ENCODE measurements around the gene KRT6C.
"Not testable (repeated sequence)": the region's sequence is repeated elsewhere in the genome, so short reads cannot be mapped to it uniquely, and the experiment has no call there.

Gene KRT6C

DNA sequence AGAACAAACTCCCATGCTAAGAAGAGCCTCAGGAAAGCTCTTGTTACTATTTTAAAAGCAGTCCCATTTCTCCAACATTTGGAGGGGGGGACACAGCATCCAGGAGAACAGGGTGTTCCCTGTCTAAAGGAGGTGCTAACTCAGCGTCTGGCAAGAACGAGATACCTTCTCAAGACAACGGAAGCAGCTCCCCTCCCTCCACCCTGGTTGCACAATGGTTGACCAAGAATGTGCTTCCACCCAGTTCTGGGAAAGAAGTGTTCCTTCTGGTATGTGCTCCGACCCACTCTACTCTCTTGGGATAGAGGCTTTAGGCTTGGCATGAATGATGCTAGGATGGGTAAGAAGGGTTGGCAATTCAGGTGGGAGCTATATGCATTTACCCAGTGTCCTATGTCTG is 20.9 kb upstream of the KRT6C start:
- TF ChIP-seq, protein P1, sequence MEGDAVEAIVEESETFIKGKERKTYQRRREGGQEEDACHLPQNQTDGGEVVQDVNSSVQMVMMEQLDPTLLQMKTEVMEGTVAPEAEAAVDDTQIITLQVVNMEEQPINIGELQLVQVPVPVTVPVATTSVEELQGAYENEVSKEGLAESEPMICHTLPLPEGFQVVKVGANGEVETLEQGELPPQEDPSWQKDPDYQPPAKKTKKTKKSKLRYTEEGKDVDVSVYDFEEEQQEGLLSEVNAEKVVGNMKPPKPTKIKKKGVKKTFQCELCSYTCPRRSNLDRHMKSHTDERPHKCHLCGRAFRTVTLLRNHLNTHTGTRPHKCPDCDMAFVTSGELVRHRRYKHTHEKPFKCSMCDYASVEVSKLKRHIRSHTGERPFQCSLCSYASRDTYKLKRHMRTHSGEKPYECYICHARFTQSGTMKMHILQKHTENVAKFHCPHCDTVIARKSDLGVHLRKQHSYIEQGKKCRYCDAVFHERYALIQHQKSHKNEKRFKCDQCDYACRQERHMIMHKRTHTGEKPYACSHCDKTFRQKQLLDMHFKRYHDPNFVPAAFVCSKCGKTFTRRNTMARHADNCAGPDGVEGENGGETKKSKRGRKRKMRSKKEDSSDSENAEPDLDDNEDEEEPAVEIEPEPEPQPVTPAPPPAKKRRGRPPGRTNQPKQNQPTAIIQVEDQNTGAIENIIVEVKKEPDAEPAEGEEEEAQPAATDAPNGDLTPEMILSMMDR (IDR thresholded peaks at IDR 0.05; ENCODE audit: extremely low read depth, insufficient read depth, missing control alignments): no peak
- in situ Hi-C loops (cut with MboI; ENCODE audit: low pct_unique_long_range_greater_than_20kb, low sequenced_read_pairs, unreplicated experiment): no loop called here
- DNase-seq (ENCODE audit: low spot score): no peak

DNA sequence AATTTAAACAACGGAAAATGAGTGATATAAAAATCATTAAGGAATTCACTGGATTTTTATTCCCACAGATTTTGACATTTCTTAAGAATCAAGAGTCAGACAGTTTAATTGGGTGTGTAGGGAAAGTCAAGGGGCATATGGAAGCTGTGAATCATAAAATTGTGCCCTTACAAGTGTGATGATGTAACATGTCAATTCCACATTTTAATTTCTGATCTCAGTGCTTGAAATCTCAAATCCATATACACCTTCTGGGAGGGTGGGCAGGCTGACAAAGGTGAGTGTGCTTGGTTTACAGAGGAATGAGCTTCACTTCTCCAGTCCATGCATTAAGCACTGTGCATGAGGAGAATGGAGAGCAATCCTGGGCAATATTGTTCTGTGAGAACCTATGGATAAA is 20.5 kb upstream of the KRT6C start:
- TF ChIP-seq, protein P1 (IDR thresholded peaks at IDR 0.05; ENCODE audit: extremely low read depth, insufficient read depth, missing control alignments): no peak
- in situ Hi-C loops (cut with MboI; ENCODE audit: low pct_unique_long_range_greater_than_20kb, low sequenced_read_pairs, unreplicated experiment): no loop called here
- no peak for DNase-seq (ENCODE audit: low spot score)

DNA sequence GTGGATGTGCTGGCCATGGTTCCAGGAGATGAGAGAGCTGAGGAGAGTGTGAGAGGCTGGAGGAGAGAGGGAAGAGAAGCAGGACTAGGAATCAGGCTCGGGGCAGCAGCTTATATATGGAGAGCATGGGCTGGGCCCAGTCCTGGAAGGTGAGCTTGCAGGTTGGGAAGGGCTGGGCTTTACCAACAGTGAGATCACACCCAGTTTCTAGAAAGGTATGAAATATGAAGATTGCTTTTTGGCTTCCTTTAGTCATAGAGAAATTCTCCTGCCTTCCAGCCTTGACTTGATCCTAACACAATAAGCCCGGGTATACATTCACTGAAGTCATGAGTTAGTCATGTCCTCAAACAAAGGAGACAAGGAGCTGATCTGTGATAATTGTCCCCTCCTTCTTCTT is 19.6 kb upstream of the KRT6C start, which contains the start of gene KRT6A:
TSS of gene KRT6A (minus strand) at position 86 of the 400 bp plus-strand sequence. CDS start at position 17, 69 bp downstream.
- in situ Hi-C loops (cut with MboI; ENCODE audit: low pct_unique_long_range_greater_than_20kb, low sequenced_read_pairs, unreplicated experiment): no loop called here
- TF ChIP-seq, protein P1 (IDR thresholded peaks at IDR 0.05; ENCODE audit: extremely low read depth, insufficient read depth, missing control alignments): no peak
- no peak for DNase-seq (ENCODE audit: low spot score)

DNA sequence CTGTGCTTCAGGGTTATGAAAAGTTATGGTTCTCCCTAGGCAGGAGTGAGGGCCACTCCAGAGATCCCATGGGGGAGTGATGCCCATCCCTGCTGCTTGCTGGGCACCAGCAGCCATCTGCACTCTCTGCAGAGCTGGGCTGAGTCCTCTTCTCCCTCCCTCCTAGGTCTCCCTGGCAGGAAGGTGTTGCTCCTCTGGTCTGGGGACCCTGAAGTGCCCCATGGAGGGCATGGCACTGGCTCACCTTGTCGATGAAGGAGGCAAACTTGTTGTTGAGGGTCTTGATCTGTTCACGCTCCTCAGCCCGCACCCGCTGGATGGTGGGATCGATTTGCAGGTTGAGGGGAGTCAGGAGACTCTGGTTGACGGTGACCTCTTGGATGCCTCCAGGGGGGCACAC is 18.8 kb upstream of the KRT6C start:
- DNase-seq (ENCODE audit: low spot score); in situ Hi-C loops (cut with MboI; ENCODE audit: low pct_unique_long_range_greater_than_20kb, low sequenced_read_pairs, unreplicated experiment): not testable (repeated sequence)

DNA sequence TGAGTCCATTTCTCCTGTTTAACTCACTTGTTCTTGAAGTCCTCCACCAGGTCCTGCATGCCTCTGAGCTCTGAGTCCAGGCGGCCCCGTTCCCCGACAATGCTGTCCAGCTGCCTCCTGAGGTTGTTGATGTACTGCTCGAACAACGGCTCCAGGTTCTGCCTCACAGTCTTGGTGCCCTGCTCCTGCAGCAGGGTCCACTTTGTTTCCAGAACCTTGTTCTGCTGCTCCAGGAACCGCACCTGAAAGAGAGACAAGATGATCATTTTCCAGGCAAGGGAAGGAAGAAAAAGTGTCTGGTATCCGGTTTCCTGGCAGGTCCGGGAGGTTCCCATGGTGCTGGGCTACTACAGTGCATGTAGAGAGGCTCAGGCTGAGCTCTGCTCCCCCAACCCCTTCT is 17.9 kb upstream of the KRT6C start:
- in situ Hi-C loops (cut with MboI; ENCODE audit: low pct_unique_long_range_greater_than_20kb, low sequenced_read_pairs, unreplicated experiment): not testable (repeated sequence)

DNA sequence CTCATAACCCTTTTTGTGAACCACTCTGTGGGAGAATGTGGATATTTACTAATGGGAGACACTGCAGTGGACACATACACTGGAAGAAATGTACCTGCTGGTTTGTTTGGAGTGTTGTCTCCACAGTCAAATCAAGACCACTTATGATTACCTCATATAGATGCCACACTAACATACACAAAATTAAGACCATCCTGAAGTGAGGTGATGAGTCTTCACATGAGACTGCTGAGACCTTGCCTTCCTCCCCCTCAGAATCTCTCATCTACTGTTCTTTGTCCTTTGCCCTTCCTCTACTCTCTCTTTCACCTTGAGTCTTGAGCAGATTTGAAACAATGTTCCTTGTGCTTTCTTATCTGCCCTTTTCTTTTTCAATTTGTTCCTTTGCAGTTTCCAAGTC is 15.1 kb upstream of the KRT6C start:
- in situ Hi-C loops (cut with MboI; ENCODE audit: low pct_unique_long_range_greater_than_20kb, low sequenced_read_pairs, unreplicated experiment): no loop called here
- TF ChIP-seq, protein P1 (IDR thresholded peaks at IDR 0.05; ENCODE audit: extremely low read depth, insufficient read depth, missing control alignments): no peak
- no peak for DNase-seq (ENCODE audit: low spot score)

More for the DNA sequence above, 17.9 kb upstream of the KRT6C start:
- DNase-seq (ENCODE audit: low spot score): not testable (repeated sequence)

DNA sequence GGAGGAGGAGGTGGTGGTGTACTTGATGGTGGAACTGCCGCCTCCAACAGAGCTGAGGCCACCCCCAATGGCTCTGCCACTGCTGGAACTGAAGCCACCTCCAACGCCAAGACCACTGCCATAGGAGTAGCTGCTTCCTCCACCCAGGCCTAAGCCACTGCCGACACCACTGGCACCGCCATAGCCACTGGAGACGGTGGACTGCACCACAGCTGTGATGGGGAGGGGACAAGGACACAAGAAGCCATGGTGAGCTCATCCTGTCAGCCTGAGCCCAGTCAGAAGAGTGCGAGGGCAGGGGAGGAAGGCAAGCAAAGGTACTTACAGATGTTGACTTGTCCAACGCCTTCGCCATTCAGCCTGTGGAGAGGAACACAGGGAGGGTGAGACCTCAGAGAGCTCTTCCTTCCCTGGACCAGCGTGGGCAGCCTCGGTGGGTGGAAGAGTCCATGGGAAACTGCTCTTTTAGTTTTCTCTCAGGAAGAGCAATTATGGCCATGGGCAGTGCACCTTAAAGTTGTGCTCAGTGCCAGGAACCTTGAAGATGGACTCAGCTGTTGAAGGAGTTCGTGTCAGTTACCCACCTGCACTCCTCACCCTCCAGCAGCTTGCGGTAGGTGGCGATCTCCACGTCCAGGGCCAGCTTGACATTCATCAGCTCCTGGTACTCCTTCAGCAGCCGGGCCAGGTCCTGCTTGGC is 14.3 kb upstream of the KRT6C start:
- in situ Hi-C loops (cut with MboI; ENCODE audit: low pct_unique_long_range_greater_than_20kb, low sequenced_read_pairs, unreplicated experiment): not testable (repeated sequence)

DNA sequence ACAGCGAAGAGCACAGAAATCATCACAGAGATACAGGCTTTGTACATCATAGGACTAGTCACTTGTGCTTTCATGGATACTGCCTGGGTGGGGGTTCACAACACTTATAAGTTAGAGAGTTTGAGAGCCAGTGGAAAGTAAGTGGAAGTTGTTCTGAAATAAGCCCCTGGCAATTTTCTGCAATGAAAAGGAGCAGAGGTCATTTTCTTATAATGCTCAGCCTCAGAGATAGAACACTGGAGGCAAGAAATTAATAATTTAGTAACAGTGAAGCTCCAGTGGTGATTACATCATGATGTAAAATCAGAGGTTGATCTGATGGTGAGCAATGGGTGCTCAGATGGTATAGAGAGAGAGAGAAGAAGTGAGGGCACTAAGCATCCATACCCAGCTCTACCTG is 13.6 kb upstream of the KRT6C start:
- TF ChIP-seq, protein P1 (IDR thresholded peaks at IDR 0.05; ENCODE audit: extremely low read depth, insufficient read depth, missing control alignments): no peak
- DNase-seq (ENCODE audit: low spot score): no peak
- in situ Hi-C loops (cut with MboI; ENCODE audit: low pct_unique_long_range_greater_than_20kb, low sequenced_read_pairs, unreplicated experiment): no loop called here

More for the DNA sequence above, 14.3 kb upstream of the KRT6C start:
- not testable (repeated sequence) for DNase-seq (ENCODE audit: low spot score)

All from GM13977 (cell line).